ENCODE results near the gene NOL8.
A peak's percentile ranks its signal among the peaks of the same experiment; 100 is the strongest.

The NOL8 gene

GRCh38 chr9:92292338-92293074 lies 32.6 kb downstream of the NOL8 start:
- H3K27me3 ChIP-seq (replicated peaks) = no peaks in the 10 kb centered on the region
- H3K4me3 ChIP-seq (ENCODE audit: low read depth, low read length) = peak overlapping the region; percentile 93
- H3K36me3 ChIP-seq (replicated peaks) = peaks cover 12% of the 10 kb centered on the region
- H3K27ac ChIP-seq = peak overlapping the region; percentile 85
- no peak for DNase-seq
- in situ Hi-C loops (cut with HindIII; ENCODE audit: low pct_ligation_motif_present, low sequenced_read_pairs) = no loop called here
- no peak for TF ChIP-seq CTCF (IDR thresholded peaks at IDR 0.05; ENCODE audit: low read depth, low read length, missing control alignments)

GRCh38 chr9:92291577-92291976 lies 33.6 kb downstream of the NOL8 start:
- in situ Hi-C loops (cut with HindIII; ENCODE audit: low pct_ligation_motif_present, low sequenced_read_pairs) = no loop called here
- no peaks in the 10 kb centered on the region for H3K27me3 ChIP-seq (replicated peaks)
- TF ChIP-seq CTCF (IDR thresholded peaks at IDR 0.05; ENCODE audit: low read depth, low read length, missing control alignments) = no peak
- peaks cover 19% of the 10 kb centered on the region for H3K36me3 ChIP-seq (replicated peaks)
- H3K4me3 ChIP-seq (ENCODE audit: low read depth, low read length) = peak overlapping the region; percentile 16
- H3K27ac ChIP-seq = no peak overlapping the region
- DNase-seq = no peak

GRCh38 chr9:92290785-92291429 lies 34.2 kb downstream of the NOL8 start:
- Histone ChIP-seq H3K36me3 (replicated peaks) (peaks cover 23% of the 10 kb centered on the region), H3K27ac (no peak overlapping the region), H3K4me3 (ENCODE audit: low read depth, low read length) (no peak overlapping the region), H3K27me3 (replicated peaks) (no peaks in the 10 kb centered on the region)
- in situ Hi-C loops (cut with HindIII; ENCODE audit: low pct_ligation_motif_present, low sequenced_read_pairs) = no loop called here
- DNase-seq = no peak
- TF ChIP-seq CTCF (IDR thresholded peaks at IDR 0.05; ENCODE audit: low read depth, low read length, missing control alignments) = no peak

GRCh38 chr9:92289708-92290390 lies 35.3 kb downstream of the NOL8 start:
- H3K27ac ChIP-seq = no peak overlapping the region
- DNase-seq = no peak
- no peak for TF ChIP-seq CTCF (IDR thresholded peaks at IDR 0.05; ENCODE audit: low read depth, low read length, missing control alignments)
- peaks cover 31% of the 10 kb centered on the region for H3K36me3 ChIP-seq (replicated peaks)
- no peak overlapping the region for H3K4me3 ChIP-seq (ENCODE audit: low read depth, low read length)
- in situ Hi-C loops (cut with HindIII; ENCODE audit: low pct_ligation_motif_present, low sequenced_read_pairs) = no loop called here
- no peaks in the 10 kb centered on the region for H3K27me3 ChIP-seq (replicated peaks)

GRCh38 chr9:92279302-92279701 lies 45.8 kb downstream of the NOL8 start:
- H3K36me3 ChIP-seq (replicated peaks) = peaks cover 74% of the 10 kb centered on the region
- no peak for TF ChIP-seq CTCF (IDR thresholded peaks at IDR 0.05; ENCODE audit: low read depth, low read length, missing control alignments)
- no peak overlapping the region for H3K4me3 ChIP-seq (ENCODE audit: low read depth, low read length)
- DNase-seq = no peak
- H3K27ac ChIP-seq = no peak overlapping the region
- in situ Hi-C loops (cut with HindIII; ENCODE audit: low pct_ligation_motif_present, low sequenced_read_pairs) = no loop called here
- no peaks in the 10 kb centered on the region for H3K27me3 ChIP-seq (replicated peaks)
